Mucosa of gallbladder (tissue), 1 donor: ENCODE data around the gene CHMP6. TPM values are rescaled to one million over a fixed set of nuclear protein-coding genes. Genes with fewer than 3 reads are reported as not detected.
"Not testable (repeated sequence)": the region's sequence is repeated elsewhere in the genome, so short reads cannot be mapped to it uniquely, and the experiment has no call there.

ENCODE experiments used
- DNase-seq: peaks from one replicate; pipeline ENCODE4 v3.0.0-alpha.2; 2020; ENCODE audit warnings: low spot score
- total RNA-seq: library from RNA; stranded (reverse); gene quantifications from one replicate; pipeline ENCODE4 v1.2.1, GENCODE V29; 2021
- donor health status: DM: no; HTN: no; CAD: no.

Gene CHMP6
- total RNA-seq, 1 donor from 2014 or later = 31.5 TPM

DNA sequence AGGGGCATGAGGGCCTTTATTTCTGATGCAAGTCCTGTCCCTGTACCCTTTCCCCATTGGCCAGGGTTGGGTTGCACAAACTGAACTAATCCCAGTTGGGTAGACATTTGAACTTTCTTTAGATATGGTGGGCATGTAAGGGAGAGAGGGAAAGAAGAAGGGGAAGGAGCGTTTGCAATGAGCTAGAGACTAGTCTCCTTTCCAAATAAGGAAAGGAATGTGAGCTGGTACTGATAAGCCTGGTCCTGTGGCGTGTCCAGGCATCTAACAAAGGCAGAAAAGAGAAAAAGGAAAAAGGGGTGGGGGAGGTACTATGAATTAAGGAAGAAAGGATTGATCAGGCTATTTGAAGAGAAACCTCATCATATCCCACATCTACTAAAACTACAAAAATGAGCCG lies 20.3 kb downstream of the CHMP6 start:
- DNase-seq = no peak

GRCh38 chr17:81012574-81013447 lies 21.2 kb downstream of the CHMP6 start:
- DNase-seq = no peak

DNA sequence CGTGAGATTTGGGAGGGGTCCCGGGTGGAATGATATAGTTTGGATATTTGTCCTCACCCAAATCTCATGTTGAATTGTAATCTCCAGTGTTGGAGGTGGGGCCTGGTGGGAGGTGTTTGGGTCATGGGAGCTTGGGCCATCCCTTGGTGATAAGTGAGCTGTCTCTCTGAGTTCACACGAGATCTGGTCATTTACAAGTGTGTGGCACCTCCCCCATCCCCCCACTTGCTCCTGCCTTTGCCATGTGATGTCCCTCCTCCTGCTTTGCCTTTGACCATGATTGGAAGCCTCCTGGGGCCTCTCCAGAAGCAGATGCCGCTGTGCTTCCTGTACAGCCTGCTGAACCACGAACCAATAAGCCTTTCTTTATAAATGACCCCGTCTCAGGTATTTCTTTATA lies 22.0 kb downstream of the CHMP6 start:
- DNase-seq = no peak

DNA sequence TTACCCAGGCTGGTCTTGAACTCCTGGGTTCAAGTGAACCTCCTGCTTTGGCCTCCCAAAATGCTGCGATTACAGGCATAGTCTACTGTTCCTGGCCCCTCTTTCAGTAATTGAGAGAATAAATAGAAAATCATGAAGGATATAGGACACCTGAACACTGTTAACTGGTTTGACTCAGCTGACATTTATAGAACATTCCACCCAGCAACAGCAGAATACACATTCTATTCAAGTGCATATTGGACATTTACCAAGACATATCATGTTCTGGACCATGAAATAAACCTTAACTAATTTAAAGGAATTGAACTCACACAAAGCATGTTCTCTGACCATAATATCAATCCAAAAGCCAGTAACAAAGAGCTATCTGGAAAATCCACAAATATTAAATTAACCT lies 23.5 kb downstream of the CHMP6 start:
- no peak for DNase-seq

DNA sequence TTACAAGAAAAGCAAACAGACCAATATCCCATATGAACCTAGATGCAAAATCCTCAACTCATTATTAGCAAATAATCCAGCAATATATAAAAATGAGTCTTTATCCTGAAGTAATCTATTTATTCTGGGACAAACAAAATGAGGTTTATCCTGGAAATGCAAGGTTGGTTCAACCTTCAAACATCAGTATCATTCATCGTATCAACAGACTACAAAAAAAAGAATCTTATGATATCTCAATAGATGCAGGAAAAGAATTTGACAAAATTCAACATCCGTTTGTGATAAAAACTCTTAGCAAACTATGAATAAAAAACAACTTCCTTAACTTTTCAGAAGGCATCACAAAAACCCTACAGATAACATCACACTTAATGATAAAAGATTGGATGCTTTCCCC lies 24.9 kb downstream of the CHMP6 start:
- no peak for DNase-seq

- DNase-seq = not testable (repeated sequence)
These were observed 25.7 kb downstream of the CHMP6 start for GRCh38 chr17:81017330-81017729.

GRCh38 chr17:81018044-81018802 lies 26.6 kb downstream of the CHMP6 start:
- DNase-seq = no peak

- no peak for DNase-seq
These were observed 28.2 kb downstream of the CHMP6 start for GRCh38 chr17:81019563-81020442.

GRCh38 chr17:81020443-81020766 lies 28.8 kb downstream of the CHMP6 start:
- DNase-seq = no peak

DNA sequence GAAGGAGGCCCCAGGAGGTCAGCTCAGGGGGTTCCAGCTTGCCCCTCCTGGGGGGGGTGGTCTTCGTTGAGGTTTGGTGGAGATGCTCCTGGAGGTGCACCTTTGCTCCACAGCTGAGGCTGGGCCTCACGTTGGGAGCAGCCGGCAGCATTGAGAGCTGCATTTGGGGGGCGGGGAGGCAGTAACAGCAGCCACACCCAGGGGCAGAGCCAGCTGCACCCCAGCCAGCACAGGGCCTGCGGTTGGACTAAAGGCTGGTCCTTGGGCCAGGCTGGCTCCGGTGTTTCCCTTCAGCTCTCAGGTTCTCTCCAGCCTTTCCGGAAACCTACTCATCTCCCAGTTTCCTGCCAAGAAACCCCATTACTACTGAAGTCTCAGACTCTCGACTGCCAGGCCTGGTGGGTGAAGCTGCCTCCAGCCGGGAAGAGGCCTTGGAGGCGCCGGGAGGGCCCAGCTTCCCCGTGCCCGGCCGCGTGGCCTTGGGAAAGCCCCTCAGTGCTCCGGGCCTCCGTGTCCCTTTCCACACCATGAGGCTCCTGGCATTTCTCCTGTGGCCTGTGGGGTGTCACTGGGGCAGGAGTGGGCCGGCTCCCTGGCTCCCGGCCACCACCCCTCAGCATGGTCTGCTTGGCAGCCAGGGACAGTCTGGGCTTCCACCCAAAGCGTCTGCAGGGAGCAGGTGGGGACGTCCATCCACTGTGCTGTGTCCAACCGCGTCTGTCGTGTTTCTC lies 29.3 kb downstream of the CHMP6 start:
- no peak for DNase-seq

GRCh38 chr17:81021531-81022343 lies 30.1 kb downstream of the CHMP6 start:
- no peak for DNase-seq

- DNase-seq = no peak
These were observed 30.7 kb downstream of the CHMP6 start for GRCh38 chr17:81022344-81022676.

DNA sequence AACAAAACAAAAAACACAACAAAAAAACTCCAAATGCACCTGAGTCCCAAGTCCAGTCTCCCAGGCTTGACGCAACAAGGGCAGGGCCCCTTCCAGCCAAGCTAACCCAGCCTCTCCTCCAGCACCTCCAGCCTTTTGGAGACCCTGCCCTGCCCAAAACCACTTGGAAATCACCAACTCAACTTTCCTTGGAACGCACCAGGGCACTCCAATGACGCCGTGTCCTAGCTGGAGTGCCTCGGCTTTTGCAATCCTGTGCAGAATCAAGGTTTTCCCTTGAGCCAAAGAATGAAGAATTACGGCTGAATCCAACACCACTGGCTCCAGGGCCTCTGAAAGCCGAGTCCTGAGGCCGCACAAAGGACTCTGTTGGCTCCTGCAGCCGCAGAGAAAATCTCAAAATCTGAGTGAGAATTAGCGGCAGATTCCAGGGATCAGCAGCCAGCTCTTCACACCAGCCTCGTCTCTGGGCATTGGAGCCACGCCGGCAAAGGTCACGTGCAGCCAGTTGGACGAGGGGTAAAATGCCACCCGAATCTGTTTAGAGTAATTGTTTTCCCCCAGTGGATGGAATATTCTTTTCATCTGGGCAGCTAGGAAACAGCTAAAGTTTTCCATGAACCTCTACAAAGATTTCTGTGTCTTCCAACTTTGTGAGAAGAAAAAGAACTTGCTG lies 33.6 kb downstream of the CHMP6 start:
- DNase-seq = no peak

GRCh38 chr17:81025741-81026129 lies 34.1 kb downstream of the CHMP6 start:
- no peak for DNase-seq

GRCh38 chr17:81026266-81027036 lies 34.8 kb downstream of the CHMP6 start:
- DNase-seq = no peak

DNA sequence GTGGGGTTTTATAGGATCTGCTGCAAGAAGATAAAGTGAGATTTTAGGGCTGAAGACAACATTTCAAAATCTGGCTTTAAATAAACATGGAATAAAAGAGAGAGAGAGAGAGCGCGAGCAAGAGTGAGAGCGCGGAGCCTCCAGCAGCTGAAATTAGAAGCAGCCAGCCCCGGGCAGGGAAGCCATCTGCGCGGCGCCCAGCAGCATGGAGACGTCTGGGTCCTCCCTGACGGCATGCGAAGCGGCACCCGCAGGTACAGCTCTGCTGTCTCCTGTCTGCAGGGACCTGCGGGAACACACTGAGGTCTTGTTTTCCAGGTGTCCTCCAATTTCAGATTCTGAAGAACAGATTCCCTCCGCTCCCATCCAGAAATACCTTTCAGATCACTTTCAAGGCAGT lies 35.4 kb downstream of the CHMP6 start:
- DNase-seq = no peak

- DNase-seq = no peak
These were observed 36.2 kb downstream of the CHMP6 start for GRCh38 chr17:81027591-81028505.

- no peak for DNase-seq
These were observed 36.8 kb downstream of the CHMP6 start for GRCh38 chr17:81028506-81028858.
